Liver (tissue), 3 donors: ENCODE measurements around the gene OGFOD1.

Source experiments
- GABPA ChIP-seq, 2 donors: IDR thresholded peaks in 1 of 2; conservative IDR thresholded peaks in 1 of 2; 2 replicates each; pipeline ENCODE4 v1.6.1; 2016; ENCODE audit warnings: antibody characterized with exemption in 2 of 2, mild to moderate bottlenecking in 1 of 2, moderate library complexity in 1 of 2
- HNF4G ChIP-seq: IDR thresholded peaks from 2 replicates; pipeline ENCODE4 v1.6.1; 2016; ENCODE audit warnings: antibody characterized with exemption
- JUND ChIP-seq, 2 donors: IDR thresholded peaks; 2 replicates each; pipeline ENCODE4 v1.6.1; 2016; ENCODE audit warnings: antibody characterized with exemption in 2 of 2
- RAD21 ChIP-seq, 2 donors: IDR thresholded peaks; 2 replicates each; pipeline ENCODE4 v1.6.1; 2016; ENCODE audit warnings: antibody characterized with exemption in 2 of 2, mild to moderate bottlenecking in 2 of 2
- RXRA ChIP-seq, 2 donors: IDR thresholded peaks; 2 replicates each; pipeline ENCODE4 v1.6.1; 2017 to 2018; ENCODE audit warnings: antibody characterized with exemption in 2 of 2, mild to moderate bottlenecking in 1 of 2
- TF ChIP-seq, protein P1 (sequence below): fragments of 150-350 bp; IDR thresholded peaks from 2 replicates; pipeline ENCODE4 v1.5.1; 2017; ENCODE audit warnings: improper control_type of control experiment, low read depth, low read length; ENCODE audit not compliant: missing input control
- donor health status: healthy.
- donor health status: healthy.

DNA sequence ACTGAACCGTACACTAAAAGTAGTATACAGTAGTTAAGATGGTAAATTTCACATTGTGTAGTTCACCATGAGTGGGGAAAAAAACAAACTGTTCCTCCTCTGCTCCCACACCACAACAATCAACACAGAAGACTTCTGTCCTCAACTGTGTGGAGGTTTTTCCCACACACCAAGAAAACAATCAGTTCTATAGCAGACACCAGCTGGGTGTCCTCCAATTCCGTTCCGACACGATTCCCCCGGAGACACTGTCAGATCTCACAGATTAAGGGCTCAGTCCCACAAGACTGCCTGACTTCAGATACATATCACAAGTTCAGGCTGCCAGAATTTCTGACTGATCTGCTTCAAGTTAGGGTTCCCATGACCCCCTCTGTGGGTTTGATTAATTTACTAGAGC is 36.7 kb downstream of the OGFOD1 start:
- TF ChIP-seq, protein P1, sequence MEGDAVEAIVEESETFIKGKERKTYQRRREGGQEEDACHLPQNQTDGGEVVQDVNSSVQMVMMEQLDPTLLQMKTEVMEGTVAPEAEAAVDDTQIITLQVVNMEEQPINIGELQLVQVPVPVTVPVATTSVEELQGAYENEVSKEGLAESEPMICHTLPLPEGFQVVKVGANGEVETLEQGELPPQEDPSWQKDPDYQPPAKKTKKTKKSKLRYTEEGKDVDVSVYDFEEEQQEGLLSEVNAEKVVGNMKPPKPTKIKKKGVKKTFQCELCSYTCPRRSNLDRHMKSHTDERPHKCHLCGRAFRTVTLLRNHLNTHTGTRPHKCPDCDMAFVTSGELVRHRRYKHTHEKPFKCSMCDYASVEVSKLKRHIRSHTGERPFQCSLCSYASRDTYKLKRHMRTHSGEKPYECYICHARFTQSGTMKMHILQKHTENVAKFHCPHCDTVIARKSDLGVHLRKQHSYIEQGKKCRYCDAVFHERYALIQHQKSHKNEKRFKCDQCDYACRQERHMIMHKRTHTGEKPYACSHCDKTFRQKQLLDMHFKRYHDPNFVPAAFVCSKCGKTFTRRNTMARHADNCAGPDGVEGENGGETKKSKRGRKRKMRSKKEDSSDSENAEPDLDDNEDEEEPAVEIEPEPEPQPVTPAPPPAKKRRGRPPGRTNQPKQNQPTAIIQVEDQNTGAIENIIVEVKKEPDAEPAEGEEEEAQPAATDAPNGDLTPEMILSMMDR: no peak
- no peak for TF ChIP-seq GABPA (IDR thresholded peaks at IDR 0.05 in 1 of 2, conservative IDR thresholded peaks at IDR 0.05 in 1 of 2)
- no peak for TF ChIP-seq RAD21 (IDR thresholded peaks at IDR 0.05)
- no peak for TF ChIP-seq JUND (IDR thresholded peaks at IDR 0.05)
- TF ChIP-seq RXRA (IDR thresholded peaks at IDR 0.05): no peak
- TF ChIP-seq HNF4G: no peak
